Activated CD4-positive, alpha-beta T cell treated with anti-CD3 and anti-CD28 coated beads, Interleukin-2, amount 50 U/mL, for 4 hours (primary cell): ENCODE measurements around the gene ABTB2.

Experiments
- DNase-seq, 2 experiments: peaks; one replicate each; pipeline ENCODE4 v3.0.0-alpha.2; 2020

Gene ABTB2

DNA sequence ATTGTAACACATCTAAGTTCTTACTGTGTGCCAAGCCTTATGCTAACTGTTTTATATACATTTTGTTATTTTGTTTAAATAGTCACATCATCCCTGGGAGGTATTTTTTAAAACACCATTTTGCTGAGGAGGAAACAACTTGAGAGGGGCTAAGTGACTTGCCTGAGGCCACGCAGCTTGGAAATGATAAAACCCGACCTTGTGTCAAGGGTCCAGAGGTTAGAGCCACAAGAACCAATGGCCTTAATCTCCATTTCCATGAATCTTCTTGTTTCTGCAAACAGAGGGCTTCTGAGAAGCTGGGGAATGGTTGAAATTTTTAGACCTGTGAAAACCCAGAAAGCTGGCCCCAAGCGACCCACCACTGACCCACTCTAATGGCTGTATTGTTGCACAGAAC, 16.7 kb downstream of the ABTB2 start:
- no peak for DNase-seq

DNA sequence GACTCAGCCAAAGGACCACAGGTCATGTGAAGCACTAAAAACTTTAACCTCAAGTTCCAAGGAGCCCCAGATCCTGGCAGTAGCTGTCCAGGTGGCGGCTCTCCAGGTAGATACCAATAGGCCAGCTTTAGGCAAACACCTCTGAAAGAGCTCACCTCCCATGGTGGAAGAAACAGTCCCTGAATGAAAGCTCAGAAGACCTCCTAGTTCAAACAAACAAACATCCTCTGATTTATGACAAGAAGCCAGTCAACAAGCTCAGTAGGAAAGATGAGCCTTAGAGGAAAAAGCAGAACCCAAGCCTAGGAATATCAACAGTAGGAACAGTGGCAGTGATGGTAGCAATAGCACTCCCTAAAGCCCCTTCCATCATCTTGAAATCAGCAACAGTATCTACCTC, 17.2 kb downstream of the ABTB2 start:
- no peak for DNase-seq

DNA sequence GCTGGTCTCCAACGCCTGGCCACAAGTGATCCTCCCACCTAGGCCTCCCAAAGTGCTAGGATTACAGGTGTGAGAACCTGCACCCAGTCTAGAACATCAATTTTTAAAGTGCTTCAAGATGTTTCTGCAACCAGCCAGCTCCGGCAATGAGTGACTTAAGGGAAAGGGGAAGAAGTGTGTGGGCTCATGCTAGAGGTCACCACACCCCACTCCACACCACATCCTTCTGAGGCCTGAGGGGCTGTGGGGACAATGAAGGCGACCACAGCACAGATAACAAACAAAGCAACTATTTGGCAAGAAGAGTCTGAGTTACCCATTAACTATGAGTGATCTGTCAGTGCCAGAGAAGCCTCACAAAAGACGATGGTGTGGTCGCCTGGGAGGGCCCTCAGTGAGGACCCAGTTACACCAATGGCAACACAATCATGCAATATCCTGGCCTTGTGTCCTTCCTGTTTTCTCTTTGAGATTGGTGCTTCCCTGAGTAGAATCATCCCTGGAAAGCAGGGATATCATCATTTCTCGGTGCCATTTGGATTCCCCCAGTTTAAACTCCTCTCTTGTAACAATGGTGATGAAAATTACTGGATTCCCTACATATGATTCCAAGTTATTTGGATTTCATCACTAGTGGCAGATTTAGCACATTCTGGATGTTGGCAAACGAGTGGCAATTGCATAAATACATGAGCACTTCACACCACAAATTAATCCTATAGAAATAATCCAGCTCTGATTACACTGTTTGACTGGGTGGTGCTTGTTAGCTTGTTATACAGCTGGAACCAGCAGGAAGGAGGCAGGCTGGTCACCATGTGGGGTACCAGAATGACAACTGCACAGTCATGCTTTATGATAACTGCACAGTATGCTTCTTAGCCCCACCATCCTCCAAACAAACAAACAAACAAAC, 18.4 kb downstream of the ABTB2 start:
- DNase-seq = no peak

DNA sequence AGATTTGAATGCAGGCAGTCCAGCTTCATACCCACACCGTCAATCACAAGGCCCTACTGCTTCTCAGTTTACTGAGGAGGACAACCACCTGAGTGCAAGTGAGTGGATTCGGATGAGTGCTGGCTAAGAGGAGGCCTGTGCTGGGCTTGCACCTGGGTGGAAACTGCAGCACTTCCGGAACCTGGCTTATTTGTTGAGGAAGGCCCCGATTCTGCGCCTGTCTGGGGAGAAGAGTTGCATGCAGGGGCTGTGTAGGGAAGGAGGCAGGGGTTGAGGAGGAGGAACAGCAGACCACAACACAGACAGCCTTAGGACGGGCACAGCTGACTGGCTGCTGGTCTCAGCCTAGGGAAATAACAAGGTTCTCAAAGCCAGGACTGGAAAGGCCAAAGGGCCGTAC, 20.8 kb downstream of the ABTB2 start:
- DNase-seq = no peak

DNA sequence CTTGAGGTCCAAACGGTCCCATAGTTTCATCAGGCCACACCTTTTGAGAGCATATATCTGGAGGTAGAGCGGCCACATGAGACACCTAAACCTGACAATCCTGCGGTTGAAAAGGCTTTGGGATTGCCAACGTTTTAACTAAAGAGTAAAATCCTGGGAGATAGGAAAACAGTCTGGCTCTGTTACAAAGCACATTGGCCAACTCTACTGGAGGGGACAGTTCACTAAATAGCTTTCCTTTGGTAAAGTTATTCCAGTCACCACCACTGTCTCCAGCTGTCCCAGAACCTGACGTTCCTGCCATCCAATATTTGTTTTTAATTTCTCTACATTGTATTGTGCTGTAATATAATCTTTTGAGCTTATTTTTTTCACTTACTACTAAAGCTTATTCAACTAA, 22.0 kb downstream of the ABTB2 start:
- no peak for DNase-seq

DNA sequence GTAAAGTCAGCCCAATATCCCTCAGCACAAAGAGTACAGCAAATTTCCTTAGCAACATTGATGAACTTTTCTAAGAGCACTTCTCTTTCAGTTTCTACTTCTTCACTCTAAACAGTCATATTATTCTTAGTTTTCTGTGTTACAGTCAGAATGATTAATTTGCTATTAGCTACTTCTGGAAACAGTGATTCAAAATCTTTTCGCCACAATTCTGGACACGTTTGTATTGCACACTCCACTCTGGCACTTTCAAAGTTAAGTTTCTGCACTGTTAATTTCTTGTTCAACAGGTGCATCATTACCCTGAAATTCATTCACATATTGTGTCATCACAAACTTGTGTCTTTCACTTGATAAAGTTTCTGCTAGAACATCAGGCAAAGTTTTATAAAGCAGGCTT, 22.5 kb downstream of the ABTB2 start:
- no peak for DNase-seq

DNA sequence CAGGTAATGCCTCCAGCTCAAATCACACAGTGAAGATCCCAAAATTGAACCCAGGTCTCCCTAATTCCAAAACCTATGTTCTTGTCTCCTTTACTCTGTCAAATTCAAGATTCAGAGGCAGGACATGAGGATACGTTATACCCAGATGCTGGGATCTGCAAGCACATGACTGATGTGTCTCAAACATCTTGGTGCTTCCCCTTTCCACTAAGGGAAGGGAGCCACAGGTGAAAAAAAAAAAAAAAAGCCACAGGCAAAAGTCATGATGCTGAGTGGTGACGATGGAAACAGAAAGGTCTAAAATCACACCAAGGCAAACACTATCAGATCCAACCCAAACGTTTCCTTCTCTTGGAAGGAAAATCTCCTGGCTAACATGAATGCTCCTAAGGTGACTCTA, 24.0 kb downstream of the ABTB2 start:
- no peak for DNase-seq

DNA sequence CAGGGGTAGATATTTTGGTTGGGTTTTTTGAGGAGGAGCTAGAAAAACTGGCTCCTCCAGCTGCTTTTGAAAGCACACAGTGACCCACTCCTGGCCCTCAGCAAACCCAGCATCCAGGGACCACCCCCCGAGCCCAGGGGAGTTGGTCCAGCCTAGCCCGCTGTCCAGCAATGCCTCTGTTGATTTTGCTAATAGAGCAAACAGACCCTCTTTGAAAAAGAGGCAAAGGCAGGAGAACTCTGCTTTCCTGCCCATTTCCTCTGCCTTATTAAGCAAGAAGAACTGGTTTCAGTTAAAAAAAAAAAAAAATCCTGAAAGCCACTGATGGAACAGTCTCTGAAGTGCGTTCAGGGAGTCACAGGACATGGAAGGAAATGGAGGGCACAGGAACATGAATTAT, 25.3 kb downstream of the ABTB2 start:
- DNase-seq = no peak

DNA sequence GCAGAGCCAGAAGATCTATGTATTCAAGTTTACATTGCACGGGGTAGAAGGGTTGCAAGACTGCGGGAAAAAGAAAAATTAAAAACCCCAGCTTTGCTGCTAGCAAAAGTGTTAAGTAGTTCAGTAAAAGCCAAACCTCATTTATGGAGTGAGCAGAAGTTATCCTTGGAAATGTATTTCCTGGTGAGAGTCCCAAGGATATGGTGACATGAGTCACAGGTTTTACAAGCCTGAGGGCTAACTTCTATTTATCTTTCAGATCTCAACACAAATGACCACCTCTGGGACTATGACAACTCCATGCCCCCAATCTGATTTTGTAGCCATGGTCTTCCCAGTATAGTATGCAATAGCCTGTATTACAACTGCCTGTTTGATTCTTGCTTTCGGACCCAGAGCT, 26.1 kb downstream of the ABTB2 start:
- DNase-seq = no peak

DNA sequence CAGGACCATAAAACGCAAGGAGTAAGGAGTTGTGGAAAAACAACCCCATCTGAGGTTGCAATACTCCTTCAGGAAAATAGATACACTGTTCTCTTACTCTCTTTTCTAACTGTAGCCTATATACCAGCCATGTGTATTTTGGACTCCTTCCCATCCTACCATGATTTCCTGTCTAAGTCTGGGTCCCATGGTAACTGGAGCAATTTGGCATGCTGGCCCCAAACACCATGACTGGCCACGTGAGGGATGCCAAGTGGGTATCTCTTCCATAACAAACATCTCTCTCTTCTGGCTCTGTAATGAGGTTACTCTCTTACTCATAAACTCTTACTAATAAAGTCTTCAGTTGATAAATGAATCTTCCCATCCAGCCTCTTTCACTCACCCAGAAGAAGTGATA, 26.5 kb downstream of the ABTB2 start:
- DNase-seq = no peak

DNA sequence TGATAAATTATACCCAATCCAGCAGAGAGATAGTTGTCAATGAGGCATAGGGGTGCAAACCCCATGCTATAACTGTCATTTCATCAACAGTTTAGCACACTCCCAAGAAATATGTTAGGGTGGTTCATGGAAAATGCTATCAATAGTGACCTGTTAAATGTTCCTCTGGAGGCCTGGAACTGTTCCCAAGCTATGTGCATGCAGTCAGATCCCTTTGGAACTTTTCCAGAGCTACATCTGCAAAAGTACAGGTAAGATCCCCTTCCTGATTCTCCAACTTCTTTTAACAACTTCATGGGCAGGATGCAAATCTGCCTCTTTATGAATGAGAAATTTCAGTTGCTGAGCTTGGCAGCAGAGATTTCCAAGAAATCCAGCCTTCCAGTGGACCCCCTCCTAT, 27.2 kb downstream of the ABTB2 start:
- no peak for DNase-seq

DNA sequence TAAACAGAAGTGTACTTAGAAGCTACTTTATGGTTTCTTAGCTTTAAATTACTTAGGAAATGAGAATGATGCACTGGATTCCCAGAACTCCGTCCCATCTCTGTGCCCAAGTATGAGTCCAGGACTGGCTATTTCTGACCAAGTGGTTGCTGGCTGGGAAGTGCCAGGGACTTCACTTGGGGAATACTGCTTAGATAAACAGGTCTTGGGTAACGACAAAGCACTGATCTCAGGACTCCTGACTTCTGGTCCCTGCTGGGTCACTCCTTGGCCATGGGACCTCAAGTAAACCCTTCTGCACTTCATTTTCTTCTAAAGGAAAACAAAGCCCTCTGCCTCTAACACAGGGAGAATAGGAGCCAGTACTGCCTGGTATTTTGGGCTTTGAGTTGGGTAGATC, 27.9 kb downstream of the ABTB2 start:
- no peak for DNase-seq

DNA sequence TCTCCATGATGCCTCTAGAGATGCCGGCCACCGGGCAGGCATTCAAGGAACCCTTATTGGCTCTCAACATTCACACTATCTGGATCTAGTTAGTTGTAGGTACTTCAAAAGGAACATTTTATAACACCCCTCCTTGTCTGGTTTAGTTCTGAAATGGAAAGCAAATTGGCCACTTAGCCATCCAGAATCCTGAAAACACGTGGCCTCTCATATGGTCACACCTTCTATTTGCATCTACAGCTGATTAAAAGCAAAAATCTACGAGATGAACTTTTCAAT, 29.2 kb downstream of the ABTB2 start:
- DNase-seq = no peak

DNA sequence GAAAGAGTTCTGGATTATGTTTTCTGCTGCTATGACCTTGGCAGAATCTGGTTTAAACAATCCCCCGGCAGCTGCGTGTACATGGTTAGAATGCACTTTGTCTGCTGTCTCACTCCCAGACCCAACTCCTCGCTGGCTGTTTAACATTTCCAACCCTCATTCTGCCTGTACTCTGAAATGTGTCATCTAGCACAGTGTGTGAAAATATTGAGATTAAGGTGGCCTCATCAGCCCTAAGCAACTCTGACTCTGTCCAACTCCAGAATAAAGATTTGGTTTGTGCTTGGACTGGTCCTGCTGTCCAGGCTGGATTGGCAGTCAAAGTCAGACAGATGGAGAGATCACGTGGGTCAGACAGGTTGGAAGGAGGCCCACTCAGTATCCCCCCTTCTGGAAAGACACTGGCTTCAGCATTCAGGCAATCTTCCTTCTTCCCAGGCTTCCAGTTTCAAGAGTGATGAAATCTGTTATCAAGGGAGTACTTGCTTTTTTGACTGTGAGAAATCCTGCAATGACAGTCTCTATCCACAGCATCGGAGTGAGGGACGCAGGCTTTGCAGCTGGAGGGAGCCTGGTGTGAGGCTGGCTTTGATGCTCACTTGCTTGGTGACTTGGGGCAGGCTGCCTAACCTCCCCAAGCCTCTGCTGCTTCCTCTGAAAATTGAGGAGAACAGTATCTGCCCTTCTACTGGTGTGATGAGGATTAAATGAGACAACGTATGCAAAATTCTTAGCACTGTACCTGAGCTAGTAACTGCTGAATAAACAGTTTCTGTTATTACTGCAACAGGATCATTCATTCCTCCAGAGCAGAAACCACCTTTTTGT, 29.8 kb downstream of the ABTB2 start:
- no peak for DNase-seq

DNA sequence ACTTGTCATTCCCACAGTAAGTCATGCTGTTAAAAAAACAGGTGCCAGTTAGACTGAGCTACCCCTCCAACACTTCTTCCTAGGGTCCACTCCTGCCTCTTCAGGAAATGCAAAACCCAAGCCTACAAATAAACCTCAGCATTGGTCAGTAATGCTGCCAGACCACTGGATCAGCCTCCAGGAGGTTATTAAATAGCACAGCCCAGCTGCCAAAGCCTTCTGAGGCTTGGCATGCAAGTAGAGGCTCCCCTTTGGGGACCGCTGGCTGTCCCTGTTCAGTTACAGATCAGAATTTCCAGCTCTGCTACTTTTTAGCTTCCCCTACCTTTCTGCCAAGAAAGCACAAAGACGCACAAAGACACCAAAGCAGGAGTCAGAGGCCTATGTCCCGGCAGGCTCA, 33.3 kb downstream of the ABTB2 start:
- DNase-seq = no peak

DNA sequence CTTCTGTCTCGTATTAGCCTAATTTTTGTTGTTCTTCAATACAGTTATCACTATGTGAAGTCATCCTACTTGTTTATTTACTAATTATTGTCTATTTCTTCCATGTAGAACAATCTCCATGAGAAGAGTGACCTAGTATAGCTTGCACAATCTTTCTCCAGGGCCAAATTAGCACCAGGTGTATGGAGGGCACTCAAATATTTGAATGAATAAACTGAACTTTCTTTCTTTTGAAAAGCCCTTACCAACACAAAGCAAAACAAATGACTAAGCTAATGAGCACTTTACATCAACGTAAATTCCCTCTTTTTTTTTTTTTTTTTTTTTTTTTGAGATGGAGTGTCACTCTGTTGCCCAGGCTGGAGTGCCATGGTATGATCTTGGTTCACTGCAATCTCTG, 34.2 kb downstream of the ABTB2 start:
- no peak for DNase-seq

DNA sequence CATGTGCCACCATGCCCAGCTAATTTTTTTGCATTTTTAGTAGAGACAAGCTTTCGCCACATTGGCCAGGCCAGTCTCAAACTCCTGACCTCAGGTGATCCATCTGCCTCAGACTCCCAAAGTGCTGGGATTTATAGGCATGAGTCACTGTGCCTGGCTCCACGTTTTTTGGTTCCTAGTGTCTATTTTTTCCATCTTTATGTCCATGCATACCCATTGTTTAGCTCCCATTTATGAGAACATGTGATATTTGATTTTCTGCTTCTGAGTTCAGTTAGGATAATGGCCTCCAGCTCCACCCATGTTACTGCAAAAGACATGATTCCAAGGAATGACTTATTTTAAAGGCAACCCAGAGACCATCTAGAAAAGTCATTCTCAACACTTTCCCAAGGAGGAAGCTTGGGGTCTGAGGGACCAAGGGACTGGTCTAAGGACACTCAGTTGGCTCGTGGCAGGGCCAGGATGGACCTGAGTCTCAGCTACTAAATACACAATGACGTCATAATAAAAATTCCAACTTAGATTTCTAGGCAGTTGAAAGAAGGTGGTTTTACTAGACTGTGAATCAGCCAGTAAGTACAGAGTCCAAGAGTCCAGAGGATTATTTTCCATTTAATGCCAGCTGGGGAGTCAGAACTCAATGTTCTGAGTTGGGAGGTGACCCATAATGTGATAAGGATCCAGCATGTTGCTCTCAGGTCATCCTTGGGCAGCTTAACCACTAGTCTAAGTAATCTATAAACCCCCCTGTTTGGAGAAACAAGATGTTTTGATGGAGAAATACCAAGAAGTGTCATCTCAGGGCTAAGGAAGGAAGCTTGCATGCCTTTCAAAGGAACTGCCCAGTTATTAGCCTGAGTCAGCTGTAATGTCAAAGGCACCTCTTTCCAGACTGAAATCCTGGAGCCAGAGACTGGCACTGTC, 39.4 kb downstream of the ABTB2 start:
- no peak for DNase-seq

DNA sequence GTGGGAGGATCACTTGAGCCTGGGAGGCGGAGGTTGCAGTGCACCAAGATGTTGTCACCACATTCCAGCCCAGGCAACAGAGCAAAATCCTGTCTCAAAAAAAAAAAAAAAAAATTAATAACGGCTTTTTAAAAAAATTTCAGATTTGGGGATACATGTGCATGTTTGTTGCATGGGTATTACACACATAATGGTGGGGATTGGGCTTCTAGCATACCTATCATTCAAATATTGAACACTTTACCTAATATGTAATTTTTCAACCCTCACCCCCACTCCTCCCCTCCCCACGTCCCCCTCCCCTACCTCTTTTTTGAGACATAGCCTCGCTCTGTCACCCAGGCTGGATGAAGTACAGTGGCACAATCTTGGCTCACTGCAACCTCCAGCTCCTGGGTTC, 40.1 kb downstream of the ABTB2 start:
- no peak for DNase-seq

DNA sequence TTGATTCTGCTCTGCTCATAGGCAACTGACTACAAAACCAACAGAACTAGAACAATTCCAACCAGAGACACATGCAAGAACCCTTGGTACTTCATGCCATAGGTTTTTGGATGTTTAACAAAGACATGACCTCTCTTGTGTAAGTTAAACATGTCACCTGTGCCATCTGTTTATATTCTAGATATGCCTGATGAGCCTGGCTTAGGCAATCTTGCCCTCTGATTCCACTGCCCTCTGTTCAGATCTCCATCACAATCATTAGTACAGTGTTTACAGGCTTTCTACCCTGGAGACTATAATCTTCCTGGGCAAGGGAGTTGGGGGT, 40.8 kb downstream of the ABTB2 start:
- DNase-seq = no peak

DNA sequence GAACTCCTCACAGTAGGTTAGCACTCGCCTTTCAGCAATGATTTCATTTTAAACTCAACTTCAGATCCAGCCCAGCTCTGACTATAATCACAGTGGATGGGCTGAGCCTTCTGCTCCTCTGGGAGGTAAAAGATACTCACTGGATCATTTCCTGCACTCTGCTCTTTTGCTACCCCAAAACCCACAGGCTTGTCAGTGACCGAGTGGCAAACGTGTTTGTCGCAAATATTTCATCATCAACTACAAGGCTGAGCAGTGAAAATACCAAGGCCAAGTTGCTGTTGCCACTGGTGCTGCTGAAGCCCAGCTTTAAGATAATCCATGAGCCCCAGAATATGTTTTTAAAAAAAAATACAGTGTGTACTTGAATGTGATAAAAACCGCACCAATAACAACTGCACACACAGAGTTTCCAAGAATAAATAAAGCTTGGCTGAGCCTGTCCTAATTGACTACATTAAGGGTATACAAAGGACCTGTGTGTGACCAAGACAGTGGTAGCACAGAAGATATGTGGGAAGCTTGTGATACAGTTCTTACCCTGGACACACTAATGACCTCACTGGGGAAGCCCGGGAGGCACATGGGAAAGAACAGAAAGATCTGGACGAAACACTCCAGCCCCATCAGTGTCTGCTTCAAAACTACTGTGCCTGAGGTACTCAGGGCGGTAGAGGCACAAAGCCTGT, 41.3 kb downstream of the ABTB2 start:
- no peak for DNase-seq

DNA sequence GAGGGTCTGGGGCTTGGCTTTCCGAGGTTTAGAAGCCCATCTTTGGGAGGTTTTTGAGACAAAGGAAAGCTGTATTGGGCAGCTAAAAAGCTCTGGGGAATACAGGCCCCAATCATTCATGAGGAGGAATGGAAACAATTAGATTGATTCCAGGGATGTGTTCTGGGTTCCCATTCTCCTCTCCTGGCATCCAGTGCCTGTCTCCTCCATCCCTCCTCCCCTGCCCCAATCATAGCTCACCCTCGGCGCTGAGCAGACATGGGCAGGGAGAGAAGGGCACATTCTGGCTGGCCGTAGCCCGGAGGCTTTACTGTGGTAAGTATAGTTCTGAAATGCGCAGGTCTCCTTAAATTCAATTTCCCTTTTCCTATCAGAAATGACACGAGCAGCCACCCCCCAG, 42.4 kb downstream of the ABTB2 start:
- no peak for DNase-seq

DNA sequence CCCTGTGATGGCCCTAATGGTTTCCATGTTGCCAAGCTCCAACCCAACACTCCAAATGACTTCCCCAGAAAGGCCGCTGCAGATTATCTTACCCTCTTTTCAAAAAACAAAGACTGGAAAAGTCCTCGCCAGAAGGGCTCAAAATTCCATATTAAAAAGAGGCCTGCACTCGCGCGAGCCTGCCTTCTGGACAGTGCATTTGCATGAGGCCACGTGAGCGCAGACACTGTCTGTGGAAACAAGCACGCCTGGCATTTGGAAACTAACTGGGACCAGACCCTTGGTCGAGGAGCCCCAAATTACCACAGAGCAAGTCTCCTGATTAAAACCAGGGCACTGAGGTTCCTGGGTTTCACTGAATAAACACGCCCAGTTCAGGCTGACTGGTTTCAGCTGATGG, 42.9 kb downstream of the ABTB2 start:
- DNase-seq = no peak

DNA sequence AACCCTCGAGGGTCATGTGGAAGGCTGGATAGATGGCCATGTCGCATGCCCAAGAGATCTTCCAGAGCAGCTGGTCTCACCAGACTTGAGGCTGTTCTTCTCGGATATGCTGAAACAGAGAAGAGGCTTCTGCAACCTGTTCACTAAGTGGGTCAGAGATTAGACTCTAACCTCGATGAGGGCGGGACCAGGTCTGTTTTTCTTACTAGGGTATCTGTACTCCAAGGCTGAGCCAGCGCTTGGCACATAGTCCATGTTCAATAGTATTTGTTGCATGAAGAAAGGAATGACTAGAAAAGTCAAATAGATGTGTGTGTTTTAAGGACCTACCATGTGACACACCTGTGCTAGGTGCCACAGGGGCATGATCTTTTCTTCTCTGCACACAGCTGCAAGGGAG, 43.6 kb downstream of the ABTB2 start:
- DNase-seq = no peak
